Activated gamma-delta T cell treated with anti-CD3 and anti-CD28 coated beads, Interleukin-2, amount 50 U/mL, for 16 hours (primary cell): ENCODE data around the gene PAXX.
A peak's percentile ranks its signal among the peaks of the same experiment; 100 is the strongest.

ENCODE experiments used
- DNase-seq: peaks from one replicate; pipeline ENCODE4 v3.0.0-alpha.2; 2020; ENCODE audit warnings: low read depth

The PAXX gene

DNA sequence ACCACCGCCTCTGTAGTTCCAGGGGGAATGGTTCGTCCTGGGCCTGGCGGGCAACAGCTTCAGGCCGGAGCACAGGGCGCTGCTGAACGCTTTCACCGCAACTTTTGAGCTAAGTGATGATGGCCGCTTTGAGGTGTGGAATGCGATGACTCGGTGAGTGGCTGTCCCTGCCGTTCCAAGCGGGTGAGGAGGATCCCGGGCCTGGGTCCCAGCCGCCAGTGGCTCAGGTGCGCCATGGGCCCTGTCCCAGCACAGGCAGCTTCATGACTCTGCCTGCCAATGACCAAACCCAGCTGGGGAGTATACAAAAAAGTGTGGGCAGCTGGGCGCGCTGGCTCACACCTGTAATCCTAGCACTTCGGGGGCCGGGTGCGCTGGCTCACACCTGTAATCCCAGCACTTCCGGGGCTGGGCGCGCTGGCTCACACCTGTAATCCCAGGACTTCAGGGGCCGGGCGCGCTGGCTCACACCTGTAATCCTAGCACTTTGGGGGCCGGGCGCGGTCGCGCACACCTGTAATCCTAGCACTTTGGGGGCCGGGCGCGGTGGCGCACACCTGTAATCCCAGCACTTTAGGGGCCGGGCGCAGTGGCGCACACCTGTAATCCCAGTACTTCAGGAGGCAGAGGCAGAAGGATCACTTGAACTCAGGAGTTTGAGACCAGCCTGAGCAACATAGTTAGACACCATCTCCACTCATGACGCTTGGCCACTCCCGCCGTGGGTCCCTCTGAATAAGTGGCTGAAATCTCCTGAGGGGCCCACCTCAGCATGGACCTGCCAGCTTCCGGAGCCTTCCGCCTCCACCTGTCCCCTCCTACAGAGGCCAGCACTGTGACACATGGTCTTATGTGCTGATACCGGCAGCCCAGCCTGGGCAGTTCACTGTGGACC lies 39.1 kb upstream of the PAXX start:
- DNase-seq: no peak

GRCh38 chr9:136953771-136954269 lies 38.4 kb upstream of the PAXX start:
- DNase-seq: no peak

DNA sequence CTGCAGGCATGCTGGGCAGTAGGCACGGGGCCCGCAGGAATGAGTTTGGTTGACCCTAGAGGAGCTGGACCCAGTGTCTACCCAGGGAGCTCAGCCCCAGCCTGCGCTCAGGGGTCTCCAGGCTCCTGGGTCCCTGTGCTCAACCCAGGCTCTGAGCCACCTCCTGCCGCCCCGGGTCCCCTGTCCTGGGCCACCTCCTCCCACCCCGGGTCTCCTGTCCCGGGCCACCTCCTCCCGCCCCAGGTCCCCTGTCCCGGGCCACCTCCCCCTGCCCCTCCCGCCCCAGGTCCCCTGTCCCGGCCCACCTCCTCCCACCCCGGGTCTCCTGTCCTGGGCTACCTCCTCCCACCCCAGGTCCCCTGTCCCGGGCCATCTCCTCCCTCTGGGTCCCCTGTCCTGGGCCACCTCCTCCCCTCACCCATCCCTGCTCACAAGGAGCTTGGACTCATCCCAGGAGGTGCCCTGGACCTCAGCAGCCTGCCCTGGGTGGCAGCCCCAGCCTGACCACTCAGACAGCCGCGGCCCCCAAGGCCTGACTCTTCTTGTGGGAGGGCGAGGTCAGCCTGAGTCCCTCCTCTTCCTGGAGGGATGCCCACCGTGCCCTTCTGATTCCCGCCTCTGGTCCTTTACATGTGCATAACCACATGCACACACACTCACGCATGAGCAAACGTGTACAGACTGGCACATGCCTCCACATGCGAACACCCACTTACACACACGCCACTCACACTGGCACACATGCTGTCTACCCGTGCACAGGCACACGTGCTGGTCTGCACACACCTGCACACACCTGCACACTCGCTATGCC lies 37.7 kb upstream of the PAXX start:
- no peak for DNase-seq

DNA sequence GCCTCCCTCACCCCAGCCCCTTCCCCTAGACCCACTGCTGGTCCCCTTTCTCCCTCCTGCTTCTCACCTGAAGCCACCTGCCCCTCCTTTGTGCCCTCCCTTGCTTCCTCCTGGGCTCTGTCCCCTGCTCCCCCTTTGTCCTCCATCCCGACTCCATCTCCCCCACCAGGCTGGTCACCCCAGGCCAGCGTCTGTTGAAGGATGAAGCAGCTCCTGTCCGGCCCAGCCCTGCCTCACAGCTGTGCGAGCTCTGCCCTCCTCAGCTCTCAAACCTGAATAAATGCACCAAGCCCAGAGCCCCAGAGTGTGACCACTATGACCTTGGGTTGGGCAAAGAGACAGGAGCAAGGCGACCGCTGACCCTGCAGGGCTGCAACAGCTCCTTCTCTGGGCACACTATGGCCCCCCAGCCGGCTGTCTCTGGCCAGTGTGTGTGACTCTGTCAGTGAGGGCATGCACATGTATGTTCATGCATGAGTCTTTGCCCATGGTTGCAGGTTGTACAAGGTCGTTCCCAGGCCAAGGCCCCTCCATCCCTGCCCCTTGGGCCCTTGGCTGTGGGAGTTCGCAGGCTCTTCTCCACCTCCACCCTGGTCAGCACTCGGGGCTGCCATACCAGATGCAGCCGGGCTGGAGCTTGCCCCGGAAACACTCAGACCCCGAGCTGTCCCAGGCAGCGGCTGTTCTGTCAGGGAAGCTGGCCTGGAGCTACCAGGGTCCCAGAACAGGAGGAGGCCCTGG lies 36.9 kb upstream of the PAXX start:
- no peak for DNase-seq

GRCh38 chr9:136955943-136956335 lies 36.3 kb upstream of the PAXX start:
- no peak for DNase-seq

- no peak for DNase-seq
These were observed 35.6 kb upstream of the PAXX start for GRCh38 chr9:136956604-136957003.

GRCh38 chr9:136957461-136957860 lies 34.8 kb upstream of the PAXX start:
- no peak for DNase-seq

DNA sequence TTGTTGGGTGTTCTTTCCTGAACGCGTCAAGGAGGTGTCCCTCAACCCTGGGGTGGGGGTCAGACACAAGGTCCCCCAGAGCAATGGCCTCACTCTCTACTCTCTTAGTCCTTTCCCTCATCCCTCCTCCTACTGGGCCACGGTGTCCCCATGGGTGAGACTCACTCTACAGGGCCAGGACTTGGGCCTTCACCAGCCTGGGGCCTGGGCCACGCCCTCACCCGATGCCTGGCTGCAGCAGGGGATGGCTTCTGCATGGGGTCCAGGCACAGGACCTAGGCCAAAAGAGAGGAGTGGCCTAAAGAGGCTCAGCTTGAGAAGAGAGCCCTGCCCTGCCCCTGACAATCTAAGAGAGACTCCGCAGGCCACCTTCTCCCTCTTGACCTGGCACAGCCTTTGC lies 34.3 kb upstream of the PAXX start:
- no peak for DNase-seq

- DNase-seq: no peak
These were observed 33.7 kb upstream of the PAXX start for GRCh38 chr9:136958473-136958872.

DNA sequence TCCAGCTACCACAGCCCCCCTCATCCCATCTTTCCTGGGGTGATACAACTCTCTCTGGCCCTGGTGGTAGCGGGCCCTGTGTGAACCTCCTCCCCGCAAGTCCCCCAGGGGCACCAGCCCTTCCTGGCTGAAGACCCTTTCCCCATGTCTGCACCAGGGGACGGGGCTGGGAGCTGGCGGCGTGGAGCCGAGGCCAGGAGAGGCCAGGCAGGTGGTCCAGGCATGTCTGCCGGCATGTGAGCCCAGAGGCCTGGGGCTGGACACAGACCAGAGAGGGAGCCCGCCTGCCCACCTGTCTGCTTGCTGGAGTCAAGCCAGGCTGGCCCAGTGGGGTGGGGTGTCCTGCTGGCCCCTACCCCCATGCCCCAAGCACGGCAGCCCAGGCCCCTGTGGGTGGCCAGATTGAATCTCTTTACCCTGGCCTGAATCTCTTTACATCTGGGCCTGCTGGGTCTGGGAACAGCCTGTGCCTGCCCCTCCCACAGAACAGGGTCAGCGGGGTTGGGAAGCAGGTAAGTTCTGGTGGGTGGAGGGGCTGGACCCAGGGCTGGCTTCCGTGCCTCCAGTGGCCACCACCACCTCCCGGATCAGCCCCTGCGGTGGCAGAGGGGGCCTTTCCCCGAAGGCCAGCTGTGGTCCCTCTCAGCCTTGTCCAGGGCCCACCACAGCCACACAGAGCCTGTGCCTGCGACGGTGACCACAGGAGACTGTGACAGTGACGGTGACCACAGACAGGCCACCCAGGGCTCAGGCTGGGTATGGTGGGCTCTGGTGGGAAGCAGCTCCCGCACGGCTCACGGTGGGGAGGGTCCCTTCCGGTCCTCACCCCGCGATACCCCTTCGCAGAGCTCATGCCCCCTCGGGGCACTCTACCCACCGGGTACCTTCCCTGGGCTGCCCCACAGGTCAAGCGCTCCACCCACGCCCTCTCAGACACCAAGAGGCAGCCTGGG lies 33.0 kb upstream of the PAXX start:
- no peak for DNase-seq

GRCh38 chr9:136960212-136960937 lies 31.8 kb upstream of the PAXX start:
- DNase-seq: peak; percentile 35

- DNase-seq: no peak
These were observed 31.3 kb upstream of the PAXX start for GRCh38 chr9:136960938-136961275.

GRCh38 chr9:136961279-136962065 lies 30.8 kb upstream of the PAXX start:
- DNase-seq: no peak

DNA sequence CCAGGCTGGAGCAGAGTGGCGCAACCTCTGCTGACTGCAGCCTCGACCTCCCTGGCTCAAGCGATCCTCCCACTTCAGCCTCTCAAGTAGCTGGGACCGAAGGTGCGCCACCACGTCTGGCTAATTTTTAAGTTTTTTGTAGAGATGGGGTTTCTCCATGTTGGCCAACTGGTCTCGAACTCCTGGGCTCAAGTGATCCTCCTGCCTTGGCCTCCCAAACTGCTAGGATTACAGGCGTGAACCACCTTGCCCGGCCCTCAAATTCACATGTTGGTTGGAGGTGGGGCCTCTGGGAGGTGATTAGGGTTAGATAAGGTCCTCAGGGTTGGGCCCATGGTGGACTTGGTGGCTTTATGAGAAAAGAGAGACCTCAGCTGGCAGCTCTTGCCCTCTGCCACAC lies 30.1 kb upstream of the PAXX start:
- no peak for DNase-seq

GRCh38 chr9:136962701-136963248 lies 29.4 kb upstream of the PAXX start:
- no peak for DNase-seq

DNA sequence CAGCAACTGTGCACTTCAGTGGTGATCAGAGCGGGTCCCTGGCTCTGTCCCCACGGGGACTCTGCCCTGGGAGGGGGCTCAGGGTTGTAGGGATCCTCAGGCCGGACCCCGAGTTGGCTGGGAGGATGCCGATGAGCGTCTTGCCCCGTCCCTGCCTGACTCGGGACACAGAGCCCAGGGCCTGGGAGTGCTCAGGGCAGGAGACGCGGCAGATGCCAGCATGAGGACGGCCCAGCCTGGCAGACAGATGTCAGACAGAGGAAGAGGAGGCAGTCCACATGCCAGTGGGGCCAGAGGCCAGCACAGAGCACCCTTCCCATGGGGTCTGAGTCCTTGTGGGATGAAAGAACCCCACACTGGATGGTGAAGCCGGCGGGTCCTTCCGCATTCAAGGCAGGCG lies 28.9 kb upstream of the PAXX start:
- DNase-seq: no peak

DNA sequence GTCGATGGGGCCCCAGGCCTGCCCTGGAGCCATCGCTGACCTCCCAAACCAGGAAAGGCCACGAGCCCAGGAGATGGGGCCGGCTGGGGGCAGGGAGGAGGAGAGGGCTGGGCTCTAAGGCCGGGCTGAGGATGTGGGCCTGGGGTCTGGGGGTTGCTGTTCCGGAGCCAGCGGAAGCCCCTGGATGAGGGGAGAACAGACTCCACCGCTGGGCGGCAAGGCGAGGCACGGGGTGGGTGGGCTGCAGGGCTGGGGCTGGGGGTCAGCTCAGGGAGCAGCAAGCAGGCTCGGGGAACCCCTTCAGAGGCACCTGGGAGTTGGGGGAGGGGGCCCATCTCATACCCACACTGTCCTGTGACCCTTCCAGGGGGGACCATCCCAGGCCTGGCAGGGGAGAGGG lies 28.5 kb upstream of the PAXX start:
- no peak for DNase-seq

DNA sequence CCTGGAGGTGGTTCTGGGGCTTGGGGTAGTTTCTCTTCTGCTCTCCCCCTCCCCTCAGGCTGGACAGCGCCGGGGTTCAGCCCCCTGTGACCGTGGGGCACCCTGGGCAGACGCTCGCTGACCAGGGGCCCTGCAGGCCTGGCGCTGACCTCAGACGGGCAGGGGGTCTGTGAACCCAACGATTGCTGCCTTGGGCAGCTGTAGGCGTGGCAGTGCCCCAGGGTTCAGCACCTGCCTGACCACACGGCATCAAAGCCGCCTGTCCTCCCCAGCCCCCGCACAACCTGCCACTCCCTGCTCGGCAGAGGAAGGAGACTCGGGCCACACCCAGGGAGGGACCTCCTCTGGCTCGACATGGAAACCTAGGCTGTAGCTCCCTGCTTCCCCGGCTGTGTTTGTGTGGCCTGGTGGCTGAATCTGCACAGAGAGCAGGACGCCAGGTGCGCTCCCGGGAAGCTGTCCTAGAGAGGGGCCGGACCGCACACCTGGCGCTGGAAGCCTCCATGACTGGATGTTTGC lies 28.0 kb upstream of the PAXX start:
- no peak for DNase-seq

GRCh38 chr9:136964833-136965422 lies 27.3 kb upstream of the PAXX start:
- DNase-seq: no peak
